Measurements from ENCODE around the gene RIC1.
"Not testable (repeated sequence)": the region's sequence is repeated elsewhere in the genome, so short reads cannot be mapped to it uniquely, and the experiment has no call there.

RIC1 gene, protein sequence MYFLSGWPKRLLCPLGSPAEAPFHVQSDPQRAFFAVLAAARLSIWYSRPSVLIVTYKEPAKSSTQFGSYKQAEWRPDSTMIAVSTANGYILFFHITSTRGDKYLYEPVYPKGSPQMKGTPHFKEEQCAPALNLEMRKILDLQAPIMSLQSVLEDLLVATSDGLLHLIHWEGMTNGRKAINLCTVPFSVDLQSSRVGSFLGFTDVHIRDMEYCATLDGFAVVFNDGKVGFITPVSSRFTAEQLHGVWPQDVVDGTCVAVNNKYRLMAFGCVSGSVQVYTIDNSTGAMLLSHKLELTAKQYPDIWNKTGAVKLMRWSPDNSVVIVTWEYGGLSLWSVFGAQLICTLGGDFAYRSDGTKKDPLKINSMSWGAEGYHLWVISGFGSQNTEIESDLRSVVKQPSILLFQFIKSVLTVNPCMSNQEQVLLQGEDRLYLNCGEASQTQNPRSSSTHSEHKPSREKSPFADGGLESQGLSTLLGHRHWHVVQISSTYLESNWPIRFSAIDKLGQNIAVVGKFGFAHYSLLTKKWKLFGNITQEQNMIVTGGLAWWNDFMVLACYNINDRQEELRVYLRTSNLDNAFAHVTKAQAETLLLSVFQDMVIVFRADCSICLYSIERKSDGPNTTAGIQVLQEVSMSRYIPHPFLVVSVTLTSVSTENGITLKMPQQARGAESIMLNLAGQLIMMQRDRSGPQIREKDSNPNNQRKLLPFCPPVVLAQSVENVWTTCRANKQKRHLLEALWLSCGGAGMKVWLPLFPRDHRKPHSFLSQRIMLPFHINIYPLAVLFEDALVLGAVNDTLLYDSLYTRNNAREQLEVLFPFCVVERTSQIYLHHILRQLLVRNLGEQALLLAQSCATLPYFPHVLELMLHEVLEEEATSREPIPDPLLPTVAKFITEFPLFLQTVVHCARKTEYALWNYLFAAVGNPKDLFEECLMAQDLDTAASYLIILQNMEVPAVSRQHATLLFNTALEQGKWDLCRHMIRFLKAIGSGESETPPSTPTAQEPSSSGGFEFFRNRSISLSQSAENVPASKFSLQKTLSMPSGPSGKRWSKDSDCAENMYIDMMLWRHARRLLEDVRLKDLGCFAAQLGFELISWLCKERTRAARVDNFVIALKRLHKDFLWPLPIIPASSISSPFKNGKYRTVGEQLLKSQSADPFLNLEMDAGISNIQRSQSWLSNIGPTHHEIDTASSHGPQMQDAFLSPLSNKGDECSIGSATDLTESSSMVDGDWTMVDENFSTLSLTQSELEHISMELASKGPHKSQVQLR (N-terminal part only)

DNA sequence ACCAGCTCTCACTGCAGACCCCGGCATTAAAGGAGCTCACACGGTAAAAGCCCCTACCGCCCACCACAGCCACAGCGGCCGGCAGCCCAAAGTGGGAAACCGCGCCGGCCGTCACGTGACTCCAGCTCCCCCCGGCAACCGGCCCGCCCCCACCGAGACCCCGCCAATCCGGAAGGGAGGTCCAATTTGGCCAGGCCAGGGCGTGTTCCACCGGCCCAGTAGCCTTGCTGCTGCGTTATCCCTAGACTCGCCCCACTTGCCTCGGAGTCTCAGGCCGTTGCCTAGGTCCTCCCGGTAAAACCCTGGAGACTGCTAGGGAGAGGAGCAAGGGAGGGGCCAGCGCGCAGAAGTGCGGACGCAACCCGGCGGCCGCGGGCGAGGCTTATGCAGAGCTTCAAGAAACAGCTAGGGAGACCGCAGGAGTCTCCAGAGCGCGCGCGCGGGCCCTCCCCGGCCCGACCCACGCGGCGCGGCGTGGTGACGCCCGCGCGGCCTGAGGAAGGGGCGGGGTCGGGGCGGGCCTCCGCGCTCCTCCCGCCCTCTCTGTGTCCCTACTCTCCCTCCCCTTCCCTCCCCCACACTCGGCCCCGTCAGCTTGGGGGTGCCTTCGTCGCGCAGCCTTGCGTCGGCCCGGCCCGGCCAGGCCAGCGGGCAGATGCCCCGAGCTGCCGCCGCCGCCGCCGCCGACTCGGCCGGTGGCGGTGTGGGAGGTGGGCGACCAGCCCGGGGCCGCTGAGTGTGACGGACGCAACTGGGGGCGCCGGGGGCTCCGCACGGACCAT, at the start of gene RIC1:
Gene RIC1, plus strand, starts transcription at position 578 of the 782 bp plus-strand sequence. Its CDS starts 203 bp downstream, at position 781.
- DNase-seq = peak; percentile 89 to 90

DNA sequence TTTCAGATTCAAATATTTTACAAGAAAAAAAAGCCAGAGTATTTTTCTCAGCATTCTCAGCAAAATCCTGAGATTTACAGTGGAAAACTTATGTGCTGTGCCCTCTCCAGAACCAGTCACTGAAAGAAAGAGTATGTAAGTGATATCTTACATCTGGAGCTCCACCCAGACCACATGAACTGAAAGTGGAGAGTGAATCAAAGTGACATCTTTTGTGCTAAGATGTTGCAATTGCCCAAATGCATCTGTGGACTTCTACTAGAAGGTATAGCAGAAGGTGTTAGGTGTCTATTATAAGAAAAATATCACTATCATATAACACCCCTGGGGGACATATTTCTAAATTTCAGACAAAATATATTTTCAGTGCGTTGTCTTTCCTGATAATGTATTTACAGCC, 49.0 kb upstream of the RIC1 start:
- DNase-seq = no peak

DNA sequence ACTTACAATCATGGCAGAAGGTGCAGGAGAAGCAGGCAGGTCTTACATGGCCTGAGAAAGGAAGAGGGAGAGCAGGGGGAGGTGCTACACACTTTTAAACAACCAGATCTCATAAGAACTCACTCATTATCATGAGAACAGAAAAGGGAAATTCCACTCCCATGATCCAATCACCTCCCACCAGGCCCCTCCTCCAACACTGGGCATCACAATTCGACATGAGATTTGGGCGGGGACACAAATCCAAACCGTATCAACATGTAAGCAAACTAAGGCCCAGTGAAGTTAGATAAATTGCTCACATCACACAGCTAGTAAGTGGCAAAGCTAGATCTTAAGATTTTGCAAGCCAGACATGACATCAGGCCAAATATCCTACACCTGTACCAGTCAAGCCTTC, 48.3 kb upstream of the RIC1 start:
- DNase-seq = no peak

DNA sequence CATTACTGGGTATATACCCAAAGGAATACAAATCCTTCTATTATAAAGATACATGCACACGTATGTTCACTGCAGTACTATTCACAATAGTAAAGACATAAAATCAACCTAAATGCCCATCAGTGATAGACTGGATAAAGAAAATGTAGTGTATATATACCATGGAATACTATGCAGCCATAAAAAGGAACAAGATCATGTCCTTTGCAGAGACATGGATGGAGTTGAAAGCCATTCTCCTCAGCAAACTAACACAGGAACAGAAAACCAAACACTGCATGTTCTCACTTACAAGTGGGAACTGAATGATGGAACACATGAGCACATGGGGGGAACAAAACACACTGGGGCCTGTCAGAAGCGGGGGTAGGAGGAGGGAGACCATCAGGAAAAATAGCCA, 47.2 kb upstream of the RIC1 start:
- DNase-seq = not testable (repeated sequence)

DNA sequence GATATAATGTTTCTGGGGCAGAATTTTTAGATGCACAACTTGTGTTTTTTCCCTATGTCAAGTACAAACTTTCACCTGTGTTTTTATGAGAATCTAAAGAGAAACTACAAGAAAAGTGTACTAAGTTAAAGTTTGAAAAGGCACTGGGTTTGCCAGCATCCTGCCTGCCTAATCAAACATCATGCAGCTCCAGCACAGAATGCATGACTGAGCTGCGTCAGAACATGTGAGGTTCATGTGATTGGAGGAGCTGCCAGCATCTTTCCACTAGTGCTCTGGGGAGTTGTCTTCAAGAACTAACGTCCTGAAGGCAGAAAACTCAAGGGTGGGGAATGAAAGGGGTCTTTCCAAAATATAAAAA, 46.1 kb upstream of the RIC1 start:
- no peak for DNase-seq

DNA sequence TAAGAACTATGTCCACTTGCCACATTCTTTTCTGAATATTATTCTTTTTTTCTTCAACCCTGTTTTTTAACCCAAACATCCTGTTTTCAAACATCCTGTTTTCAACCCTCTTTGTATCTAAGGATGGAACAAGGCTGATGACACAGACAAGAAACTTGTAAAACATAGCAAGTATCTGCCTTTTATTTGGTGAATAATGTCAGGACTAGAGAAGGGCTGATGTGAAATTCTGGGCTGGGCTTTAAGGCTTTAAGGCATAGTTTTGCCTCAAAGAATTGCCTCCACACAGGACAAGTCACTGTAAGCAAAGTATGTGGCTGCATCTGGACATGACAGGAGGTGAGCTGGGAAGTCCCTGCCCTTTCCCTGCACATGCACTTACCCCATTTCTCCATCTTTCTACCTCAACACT, 42.5 kb upstream of the RIC1 start:
- DNase-seq = no peak

DNA sequence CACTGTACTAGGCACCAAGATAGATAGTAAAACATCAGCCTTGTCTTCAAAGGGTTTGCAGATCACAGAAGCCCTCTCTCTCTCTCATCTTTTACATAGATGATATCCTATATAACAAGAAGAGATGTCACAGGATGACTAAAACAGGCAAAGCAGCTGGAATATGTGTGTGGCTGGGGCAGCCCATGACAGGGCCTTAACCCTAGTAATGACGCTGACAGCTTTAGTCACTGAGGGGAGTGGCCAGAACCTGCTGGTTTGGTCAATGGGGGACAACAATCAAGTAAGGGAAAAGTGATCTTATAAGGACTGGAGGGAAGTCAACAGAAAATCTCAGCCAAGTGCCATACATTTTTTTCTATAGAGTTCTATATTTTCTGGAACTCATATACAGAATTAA, 41.9 kb upstream of the RIC1 start:
- no peak for DNase-seq

DNA sequence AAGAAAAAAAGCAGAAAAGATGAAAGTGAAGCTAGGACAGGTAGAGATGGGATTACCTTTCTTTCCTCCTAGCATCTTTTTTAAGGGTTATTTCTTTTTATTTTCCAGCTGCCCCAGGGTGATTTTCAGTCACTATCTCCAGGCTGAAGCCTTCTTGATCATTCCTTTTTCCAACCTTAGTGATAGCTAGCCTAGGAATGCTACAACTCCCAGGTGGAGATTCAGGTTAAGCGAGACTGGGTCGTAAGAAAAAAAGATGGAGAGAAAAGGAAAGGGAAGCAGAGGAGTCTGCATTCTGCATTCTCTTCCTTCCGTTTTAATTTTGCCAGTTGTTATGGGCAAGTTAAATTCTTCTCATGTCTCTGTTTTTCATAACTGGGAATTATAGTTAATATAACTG, 36.7 kb upstream of the RIC1 start:
- no peak for DNase-seq

DNA sequence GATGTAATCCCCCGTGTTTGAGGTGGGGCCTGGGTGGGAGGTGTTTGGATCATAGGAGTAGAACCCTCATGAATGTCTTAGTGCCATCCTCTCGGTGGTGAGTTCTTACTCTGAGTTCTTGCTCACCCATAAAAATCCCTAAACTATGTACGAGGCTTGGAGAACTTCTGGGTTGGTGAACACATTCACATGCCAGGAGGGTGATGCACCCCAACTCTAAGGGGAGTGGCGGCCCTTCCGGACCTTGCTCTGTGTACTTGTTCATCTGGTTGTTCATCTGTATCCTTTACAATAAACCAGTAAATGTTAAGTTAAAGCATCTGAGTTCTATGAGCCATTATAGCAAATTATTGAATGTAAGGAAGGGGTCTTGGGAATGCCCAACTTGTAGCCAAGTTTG, 36.0 kb upstream of the RIC1 start:
- no peak for DNase-seq

DNA sequence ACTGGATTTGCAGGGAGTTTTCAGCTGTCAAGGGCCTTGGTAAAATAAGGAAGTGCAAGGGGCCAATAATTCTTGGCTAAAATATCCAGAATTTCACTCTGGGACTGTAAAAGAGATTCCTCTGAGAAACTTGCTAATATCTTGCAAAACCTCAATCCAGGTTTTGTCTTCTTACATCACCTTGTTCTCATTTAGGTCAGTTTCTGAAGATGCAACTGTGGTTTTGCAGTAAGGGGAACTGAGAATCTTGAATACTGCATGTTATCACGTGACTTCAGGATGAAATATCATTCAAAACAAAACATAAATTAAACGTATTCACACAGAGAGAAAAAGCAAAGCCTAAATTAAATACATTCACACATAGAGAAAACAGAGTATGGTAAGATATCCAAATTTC, 35.0 kb upstream of the RIC1 start:
- no peak for DNase-seq

DNA sequence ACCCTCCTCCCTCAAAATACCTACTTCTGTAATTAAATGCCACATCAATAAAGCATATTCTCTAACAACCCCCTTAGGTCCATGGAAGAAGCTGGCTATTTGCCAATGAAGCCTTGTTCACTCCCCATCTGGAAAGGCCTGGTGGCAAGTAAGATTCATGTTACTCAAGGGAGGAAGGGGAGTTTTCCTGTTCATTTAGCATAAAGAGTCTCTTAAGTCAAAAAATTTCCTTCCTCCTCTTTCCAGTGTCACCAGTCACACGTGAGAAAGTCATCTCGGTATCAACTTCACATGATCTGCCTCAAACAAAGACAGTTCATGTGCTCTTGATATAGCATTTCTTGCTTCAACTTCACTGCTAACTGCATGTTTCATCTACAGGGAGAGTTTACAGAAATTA, 32.7 kb upstream of the RIC1 start:
- DNase-seq = no peak

DNA sequence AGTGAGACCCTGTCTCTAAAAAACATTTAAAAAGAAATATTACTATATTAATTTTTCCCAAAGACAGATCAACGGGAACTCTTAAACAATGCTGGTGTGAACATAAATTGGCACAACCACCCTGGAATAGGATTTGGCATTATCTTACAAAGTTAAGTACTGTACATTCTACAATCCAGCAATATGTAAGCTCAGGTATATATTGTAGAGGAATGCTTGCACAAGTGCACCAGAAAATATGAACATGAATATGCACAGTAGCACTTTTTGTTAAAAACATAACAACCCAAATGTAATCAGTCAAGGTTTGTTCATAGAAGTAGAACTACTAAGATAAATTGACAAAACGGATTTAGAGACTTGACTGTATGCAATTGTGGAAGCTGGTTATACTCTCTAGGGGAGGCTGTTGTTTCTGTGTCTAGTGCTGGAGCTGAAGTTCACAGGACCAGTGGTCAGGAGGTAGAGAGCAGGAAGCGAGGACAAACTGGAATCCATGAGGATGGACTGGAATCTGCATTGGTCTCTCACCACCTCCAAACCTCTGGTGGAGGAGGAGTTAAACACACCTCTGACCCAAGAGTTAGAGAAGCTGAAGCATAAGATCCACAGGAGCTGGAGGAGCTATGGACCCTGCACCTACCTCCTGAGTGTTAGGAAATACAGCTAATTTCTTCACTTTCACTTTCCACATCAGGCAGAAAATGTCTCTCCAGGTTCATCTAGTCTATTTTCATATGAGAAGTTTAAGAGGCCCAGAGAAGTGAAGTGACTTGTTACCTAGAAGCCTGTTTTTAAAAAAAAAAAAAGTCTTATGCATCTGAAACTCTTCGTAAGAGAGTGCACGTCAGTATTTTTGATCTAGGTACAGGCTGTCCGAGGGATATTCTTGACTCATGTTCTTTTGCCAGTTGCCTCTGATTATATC, 20.3 kb upstream of the RIC1 start:
- no peak for DNase-seq

DNA sequence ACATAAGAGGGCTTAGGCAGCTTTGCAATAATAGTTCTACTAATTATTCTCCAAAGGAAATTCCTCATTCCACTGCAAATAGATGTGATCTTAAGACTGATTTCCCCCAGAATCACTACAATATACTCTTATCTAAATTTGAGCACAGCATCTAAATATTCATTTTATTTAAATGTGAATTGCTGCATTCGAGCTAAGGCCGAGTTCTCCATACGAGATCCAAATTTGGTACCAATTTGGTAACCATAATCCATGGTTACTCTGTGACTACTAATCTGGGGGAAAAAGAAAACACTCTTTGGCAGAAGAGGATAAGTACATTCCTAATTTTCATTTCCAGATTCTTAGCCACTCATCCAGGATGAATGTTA, 19.7 kb upstream of the RIC1 start:
- DNase-seq = no peak

DNA sequence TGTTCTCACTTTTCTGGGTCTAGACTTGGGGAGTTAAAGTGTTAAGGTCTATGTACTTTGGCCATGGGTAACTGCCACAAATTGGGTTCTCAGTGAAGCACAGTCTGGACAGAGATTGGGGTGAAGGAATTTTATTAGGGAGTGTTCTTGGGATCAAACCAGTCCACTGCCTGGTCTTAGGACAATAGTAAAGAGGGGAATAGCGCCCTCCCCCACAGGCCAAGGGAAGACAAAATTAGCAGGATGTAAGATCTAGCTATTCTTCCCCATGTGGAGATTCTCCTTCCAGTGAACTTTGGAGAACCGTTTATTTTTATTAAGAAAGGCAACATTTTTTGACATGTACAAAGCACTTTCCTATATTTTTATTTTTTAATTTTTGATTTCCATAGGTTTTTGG, 18.4 kb upstream of the RIC1 start:
- no peak for DNase-seq

DNA sequence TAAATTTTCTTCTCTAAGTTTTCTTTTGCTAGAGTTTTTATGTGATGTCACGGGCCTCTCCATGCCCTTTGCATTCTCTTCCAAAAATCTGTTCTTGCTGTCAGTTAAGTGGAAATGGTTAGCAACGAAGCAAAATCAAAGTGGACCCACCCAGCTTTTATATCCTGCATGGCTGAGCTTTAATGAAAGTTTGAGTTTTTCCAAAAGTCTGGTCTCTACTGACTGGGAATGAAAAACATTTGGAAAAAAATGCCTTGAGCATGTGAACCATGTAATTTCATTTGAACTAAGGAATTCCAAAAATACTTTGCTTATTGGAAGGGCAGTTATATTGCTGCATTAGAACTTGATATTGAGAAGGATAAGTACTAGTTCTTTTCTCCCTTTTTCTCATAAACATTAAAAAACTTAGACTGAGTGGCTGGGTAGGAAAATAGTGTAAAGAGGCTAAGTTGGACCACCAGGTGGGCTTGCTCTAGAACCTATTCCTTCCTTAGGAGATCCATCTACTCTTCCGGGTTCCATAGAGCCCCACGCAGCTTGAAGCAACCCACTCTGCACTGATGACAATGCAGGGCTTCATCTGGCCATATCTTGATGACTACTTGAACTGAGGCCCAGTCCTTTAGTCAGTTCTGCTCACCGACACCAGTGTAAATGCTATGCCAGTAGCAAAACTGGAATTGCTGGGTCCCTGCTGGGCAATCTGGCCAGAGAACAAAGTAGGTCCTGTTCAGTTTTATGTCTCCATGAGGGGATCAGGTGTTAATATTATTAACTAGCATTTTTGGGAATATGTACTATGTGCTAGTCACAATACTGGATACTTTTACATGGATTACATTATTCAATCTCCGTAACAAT, 17.4 kb upstream of the RIC1 start:
- DNase-seq = no peak

DNA sequence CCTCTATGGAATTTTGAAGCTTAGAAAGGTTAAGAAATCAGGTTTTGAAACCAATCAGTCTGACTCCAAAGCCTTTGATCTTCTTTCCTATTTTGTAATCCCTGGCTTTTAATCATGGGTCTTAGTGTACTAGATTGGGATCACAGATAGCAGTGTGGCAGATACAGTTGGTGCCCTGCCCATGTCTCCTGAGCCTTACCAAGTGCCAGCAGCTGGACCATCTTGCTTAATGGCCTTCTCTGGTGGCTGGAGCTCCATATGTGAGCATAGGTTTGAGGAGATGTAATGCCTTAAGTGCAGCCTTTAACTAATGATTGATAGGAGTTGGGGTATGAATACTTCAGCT, 16.7 kb upstream of the RIC1 start:
- DNase-seq = no peak

DNA sequence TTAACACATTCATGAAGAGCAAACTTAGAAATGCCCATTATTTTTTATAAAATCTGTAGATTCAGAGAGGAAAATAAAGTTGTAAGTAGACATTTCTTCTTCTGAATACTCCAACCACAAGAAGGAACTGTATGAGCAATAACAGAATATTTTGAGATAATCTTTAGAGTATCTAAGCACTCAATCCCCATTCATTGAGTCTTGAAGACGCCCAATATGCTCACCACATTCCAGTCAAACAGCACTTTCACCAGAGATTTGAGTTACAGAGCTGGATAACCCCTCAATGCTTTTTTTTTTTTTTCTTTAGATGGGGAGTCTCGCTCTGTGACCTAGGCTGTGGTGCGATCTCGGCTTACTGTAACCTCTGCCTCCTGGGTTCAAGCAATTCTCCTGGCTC, 14.7 kb upstream of the RIC1 start:
- DNase-seq = no peak

DNA sequence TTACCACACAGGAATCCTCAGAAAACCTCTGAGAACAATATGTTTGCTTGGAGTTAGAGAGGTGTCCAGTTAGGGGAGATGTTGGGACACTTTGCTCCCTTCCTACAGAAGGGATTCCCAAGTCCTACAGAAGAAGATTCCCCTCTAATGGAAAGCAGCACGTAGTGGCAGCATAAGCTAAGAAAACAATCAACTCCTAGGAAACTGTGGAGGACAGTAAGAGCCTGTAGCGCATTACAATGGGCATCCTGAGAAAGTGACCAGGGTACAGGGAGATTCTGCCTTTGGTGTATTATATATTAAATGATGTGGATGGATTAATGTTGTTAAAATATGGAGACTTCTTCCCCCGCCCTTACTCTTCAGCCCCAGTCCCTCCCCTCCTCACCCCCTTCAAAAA, 13.9 kb upstream of the RIC1 start:
- DNase-seq = no peak

DNA sequence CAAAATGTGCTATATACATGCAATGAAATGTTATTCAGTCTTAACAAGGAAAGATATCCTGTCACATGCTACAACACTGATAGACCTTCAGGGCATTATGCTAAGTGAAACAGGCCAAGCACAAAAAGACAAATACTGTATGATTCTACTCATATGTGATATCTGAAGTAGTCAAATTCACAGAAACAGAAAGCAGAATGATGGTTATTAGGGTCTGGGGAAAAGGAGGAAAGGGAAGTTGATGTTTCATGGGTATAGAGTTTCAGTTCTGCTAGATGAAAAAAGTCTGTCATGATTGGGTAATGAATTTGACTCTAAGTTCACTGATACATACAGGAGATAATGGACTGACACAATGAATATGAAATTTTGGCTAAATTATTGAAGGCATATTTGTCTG, 11.2 kb upstream of the RIC1 start:
- no peak for DNase-seq

DNA sequence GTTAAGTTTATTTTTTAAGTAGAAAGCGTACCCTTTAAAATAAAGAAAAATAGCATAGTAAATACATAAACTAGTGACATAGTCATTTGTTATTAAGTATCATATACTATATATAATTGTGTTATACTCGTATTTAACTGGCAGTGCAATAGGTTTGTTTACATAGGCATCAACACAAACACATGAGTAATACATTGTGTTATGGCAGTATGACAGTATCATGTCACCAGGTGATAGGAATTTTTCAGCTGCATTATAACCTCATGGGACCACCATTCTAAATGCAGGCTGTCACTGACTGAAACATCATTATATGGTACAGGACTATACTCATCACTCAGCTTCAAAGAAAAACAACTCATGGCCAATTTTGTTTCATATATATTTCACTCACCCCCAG, 8.4 kb upstream of the RIC1 start:
- no peak for DNase-seq

DNA sequence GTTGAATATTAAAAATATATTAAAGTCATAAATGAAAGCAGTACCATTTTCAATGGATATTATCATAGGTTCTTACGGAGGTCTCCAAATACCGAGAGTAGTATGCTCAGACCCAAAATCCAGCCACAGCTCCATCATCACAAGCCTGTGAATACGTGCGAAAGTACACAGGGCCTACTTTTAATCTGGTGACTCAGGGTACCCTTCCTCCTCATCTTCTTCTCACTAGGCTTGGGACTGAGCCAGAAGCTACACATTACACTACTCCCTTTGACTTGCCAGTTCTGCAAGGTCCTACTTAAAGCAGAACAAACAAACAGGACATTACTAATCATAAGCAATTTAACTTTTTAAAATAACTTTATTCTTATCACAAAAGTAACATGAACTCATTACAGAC, 7.6 kb upstream of the RIC1 start:
- DNase-seq = no peak

Data from NCI-H1930 (cell line).